Fibroblast of lung (primary cell): ENCODE measurements around the gene DIP2C. TPM values are rescaled to one million over a fixed set of nuclear protein-coding genes. Genes with fewer than 3 reads are reported as not detected.
A peak's percentile ranks its signal among the peaks of the same experiment; 100 is the strongest.

ENCODE experiments used
- DNase-seq, 2 donors: peaks; one replicate each; pipeline versions ENCODE4 v3.0.0 to v3.0.0-alpha.2; 2010; ENCODE audit warnings: low read depth in 2 of 2
- H2AFZ ChIP-seq: 2 replicates; pipeline ENCODE4 v1.5.1; 2012; ENCODE audit warnings: low read length, control low read depth, inconsistent platforms
- H3K27ac ChIP-seq: 2 replicates; pipeline ENCODE4 v1.5.1; 2011; ENCODE audit warnings: low read length, control low read depth; ENCODE audit not compliant: insufficient read depth
- H3K27me3 ChIP-seq: 2 replicates; pipeline ENCODE4 v1.5.1; 2011; ENCODE audit warnings: mild to moderate bottlenecking, low read length; ENCODE audit not compliant: control insufficient read depth, insufficient read depth
- H3K36me3 ChIP-seq: 2 replicates; pipeline ENCODE4 v1.5.1; 2011; ENCODE audit warnings: low read length; ENCODE audit not compliant: control insufficient read depth, insufficient read depth
- H3K4me1 ChIP-seq: 2 replicates; pipeline ENCODE4 v1.5.1; 2011; ENCODE audit warnings: low read length; ENCODE audit not compliant: control insufficient read depth, insufficient read depth; ENCODE audit errors: extremely low read depth
- H3K4me2 ChIP-seq: 2 replicates; pipeline ENCODE4 v1.5.1; 2011; ENCODE audit warnings: low read length, control low read depth; ENCODE audit not compliant: insufficient read depth; ENCODE audit errors: extremely low read depth
- H3K4me3 ChIP-seq, 4 experiments: fragments of 200-600 bp in 1 of 4; sonication (generic) in 1 of 4; replicated peaks in 1 of 4; 2 replicates each; pipeline ENCODE4 v1.5.1; 2011 to 2016; ENCODE audit warnings: low read length in 4 of 4, low read depth in 3 of 4, mild to moderate bottlenecking in 3 of 4, control low read depth in 2 of 4, inconsistent platforms in 1 of 4, mixed read lengths in 1 of 4; ENCODE audit not compliant: insufficient read depth in 1 of 4; ENCODE audit errors: control extremely low read depth in 1 of 4
- H3K79me2 ChIP-seq: 2 replicates; pipeline ENCODE4 v1.5.1; 2012; ENCODE audit warnings: mild to moderate bottlenecking, low read length, inconsistent platforms; ENCODE audit not compliant: control insufficient read depth, insufficient read depth
- H3K9ac ChIP-seq: 2 replicates; pipeline ENCODE4 v1.5.1; 2011; ENCODE audit warnings: mild to moderate bottlenecking, low read length, control low read depth; ENCODE audit not compliant: insufficient read depth
- H3K9me3 ChIP-seq: 2 replicates; pipeline ENCODE4 v1.5.1; 2012; ENCODE audit warnings: low read depth, low read length; ENCODE audit not compliant: control insufficient read depth, insufficient read depth
- H4K20me1 ChIP-seq: 2 replicates; pipeline ENCODE4 v1.5.1; 2011; ENCODE audit warnings: low read length; ENCODE audit not compliant: control insufficient read depth, insufficient read depth; ENCODE audit errors: extremely low read depth
- EZH2 ChIP-seq: IDR thresholded peaks from 2 replicates; pipeline ENCODE4 v1.5.1; 2012; ENCODE audit warnings: low read length, control low read depth, mild to moderate bottlenecking; ENCODE audit errors: missing control alignments
- polyA plus RNA-seq, 2 donors: library from polyadenylated mRNA; depleted of rRNA in 1 of 2; stranded (reverse) in 1 of 2; unstranded in 1 of 2; fragments of >200 nt; gene quantifications; 2 replicates each; pipeline ENCODE4 v1.2.1, GENCODE V29; 2011 to 2012; ENCODE audit warnings: missing spikeins in 1 of 2
- total RNA-seq: library from RNA; depleted of rRNA; stranded (reverse); fragments of >200 nt; gene quantifications from 2 replicates; pipeline ENCODE4 v1.2.1, GENCODE V29; 2014
- TF ChIP-seq, protein P1 (sequence below), 2 donors: IDR thresholded peaks in 1 of 2; conservative IDR thresholded peaks in 1 of 2; 1 replicate in 1 of 2; 2 replicates in 1 of 2; pipeline ENCODE4 v1.5.1; 2011 to 2012; ENCODE audit warnings: low read length in 2 of 2, control low read depth in 1 of 2, inconsistent platforms in 1 of 2, low read depth in 1 of 2, mild to moderate bottlenecking in 1 of 2

DIP2C gene
- total and polyA plus RNA-seq, 2 donors (not counting 1 experiment from before 2014, with no cell fraction given), result 10.7 to 18.3 TPM

- Histone ChIP-seq H3K4me1 (no peaks in the 10 kb centered on the region), H3K27me3 (no peaks in the 10 kb centered on the region), H3K9me3 (no peaks in the 10 kb centered on the region), H3K4me2 (no peak overlapping the region), H3K27ac (no peak overlapping the region), H3K79me2 (no peaks in the 10 kb centered on the region), H3K36me3 (no peaks in the 10 kb centered on the region), H3K9ac (no peak overlapping the region), H4K20me1 (no peaks in the 10 kb centered on the region), H3K4me3 (no peak overlapping the region), H2AFZ (no peak overlapping the region)
- no peak for TF ChIP-seq EZH2
- TF ChIP-seq, protein P1, sequence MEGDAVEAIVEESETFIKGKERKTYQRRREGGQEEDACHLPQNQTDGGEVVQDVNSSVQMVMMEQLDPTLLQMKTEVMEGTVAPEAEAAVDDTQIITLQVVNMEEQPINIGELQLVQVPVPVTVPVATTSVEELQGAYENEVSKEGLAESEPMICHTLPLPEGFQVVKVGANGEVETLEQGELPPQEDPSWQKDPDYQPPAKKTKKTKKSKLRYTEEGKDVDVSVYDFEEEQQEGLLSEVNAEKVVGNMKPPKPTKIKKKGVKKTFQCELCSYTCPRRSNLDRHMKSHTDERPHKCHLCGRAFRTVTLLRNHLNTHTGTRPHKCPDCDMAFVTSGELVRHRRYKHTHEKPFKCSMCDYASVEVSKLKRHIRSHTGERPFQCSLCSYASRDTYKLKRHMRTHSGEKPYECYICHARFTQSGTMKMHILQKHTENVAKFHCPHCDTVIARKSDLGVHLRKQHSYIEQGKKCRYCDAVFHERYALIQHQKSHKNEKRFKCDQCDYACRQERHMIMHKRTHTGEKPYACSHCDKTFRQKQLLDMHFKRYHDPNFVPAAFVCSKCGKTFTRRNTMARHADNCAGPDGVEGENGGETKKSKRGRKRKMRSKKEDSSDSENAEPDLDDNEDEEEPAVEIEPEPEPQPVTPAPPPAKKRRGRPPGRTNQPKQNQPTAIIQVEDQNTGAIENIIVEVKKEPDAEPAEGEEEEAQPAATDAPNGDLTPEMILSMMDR (conservative IDR thresholded peaks at IDR 0.05 in 1 of 2, IDR thresholded peaks at IDR 0.05 in 1 of 2; ENCODE audit: low read depth in 1 of 2, low read length in 2 of 2), result no peak
- no peak for DNase-seq
These were observed 453.6 kb downstream of the DIP2C start for GRCh38 chr10:235915-236314.

GRCh38 chr10:234708-235406, 454.6 kb downstream of the DIP2C start:
- Histone ChIP-seq H4K20me1 (no peaks in the 10 kb centered on the region), H3K36me3 (no peaks in the 10 kb centered on the region), H3K4me2 (no peak overlapping the region), H3K79me2 (no peaks in the 10 kb centered on the region), H3K27me3 (no peaks in the 10 kb centered on the region), H3K27ac (no peak overlapping the region), H3K9me3 (no peaks in the 10 kb centered on the region), H3K4me1 (no peaks in the 10 kb centered on the region), H2AFZ (no peak overlapping the region), H3K9ac (no peak overlapping the region), H3K4me3 (no peak overlapping the region)
- TF ChIP-seq, protein P1 (conservative IDR thresholded peaks at IDR 0.05 in 1 of 2, IDR thresholded peaks at IDR 0.05 in 1 of 2; ENCODE audit: low read depth in 1 of 2, low read length in 2 of 2), result no peak
- TF ChIP-seq EZH2, result no peak
- peak; percentile 9 to 51 for DNase-seq

GRCh38 chr10:232878-233277, 456.6 kb downstream of the DIP2C start:
- TF ChIP-seq EZH2, result no peak
- TF ChIP-seq, protein P1 (conservative IDR thresholded peaks at IDR 0.05 in 1 of 2, IDR thresholded peaks at IDR 0.05 in 1 of 2; ENCODE audit: low read depth in 1 of 2, low read length in 2 of 2), result no peak
- Histone ChIP-seq H3K27ac (no peak overlapping the region), H3K4me1 (no peaks in the 10 kb centered on the region), H3K9me3 (no peaks in the 10 kb centered on the region), H2AFZ (no peak overlapping the region), H3K79me2 (no peaks in the 10 kb centered on the region), H3K4me2 (no peak overlapping the region), H3K27me3 (no peaks in the 10 kb centered on the region), H3K4me3 (no peak overlapping the region), H4K20me1 (no peaks in the 10 kb centered on the region), H3K9ac (no peak overlapping the region), H3K36me3 (no peaks in the 10 kb centered on the region)
- DNase-seq, result no peak
